Osteocyte (in vitro differentiated cells): ENCODE results near the gene SPINDOC. TPM values are rescaled to one million over a fixed set of nuclear protein-coding genes. Genes with fewer than 3 reads are reported as not detected.

Source experiments
- DNase-seq: peaks from one replicate; pipeline ENCODE4 v3.0.0; 2021; ENCODE audit warnings: mixed read lengths; ENCODE audit not compliant: unreplicated experiment; ENCODE audit errors: extremely low spot score
- H3K27ac Mint-ChIP-seq: one replicate; pipeline ENCODE4 v1.8.0; 2021; ENCODE audit warnings: mild to moderate bottlenecking, mixed read lengths; ENCODE audit not compliant: unreplicated experiment
- H3K27me3 Mint-ChIP-seq: one replicate; pipeline ENCODE4 v1.8.0; 2021; ENCODE audit warnings: mixed read lengths; ENCODE audit not compliant: unreplicated experiment
- H3K36me3 Mint-ChIP-seq: one replicate; pipeline ENCODE4 v1.8.0; 2021; ENCODE audit warnings: mixed read lengths; ENCODE audit not compliant: unreplicated experiment
- H3K4me1 Mint-ChIP-seq: one replicate; pipeline ENCODE4 v1.8.0; 2021; ENCODE audit warnings: mixed read lengths; ENCODE audit not compliant: unreplicated experiment
- H3K4me3 Mint-ChIP-seq: one replicate; pipeline ENCODE4 v1.8.0; 2021; ENCODE audit warnings: mild to moderate bottlenecking, moderate library complexity, mixed read lengths; ENCODE audit not compliant: unreplicated experiment
- H3K9me3 Mint-ChIP-seq: one replicate; pipeline ENCODE4 v1.8.0; 2021; ENCODE audit warnings: mixed read lengths; ENCODE audit not compliant: unreplicated experiment
- total RNA-seq: library from RNA; stranded (reverse); gene quantifications from 2 replicates; pipeline ENCODE4 v1.2.1, GENCODE V29; 2021
- TF ChIP-seq, protein P1 (sequence below): fragments of 200-600 bp; sonication (generic); IDR thresholded peaks from 2 replicates; pipeline ENCODE4 v1.5.0; 2021; ENCODE audit warnings: antibody characterized with exemption, mild to moderate bottlenecking, moderate library complexity

The SPINDOC gene
- total RNA-seq, 1 donor from 2014 or later: 33.5 TPM

DNA sequence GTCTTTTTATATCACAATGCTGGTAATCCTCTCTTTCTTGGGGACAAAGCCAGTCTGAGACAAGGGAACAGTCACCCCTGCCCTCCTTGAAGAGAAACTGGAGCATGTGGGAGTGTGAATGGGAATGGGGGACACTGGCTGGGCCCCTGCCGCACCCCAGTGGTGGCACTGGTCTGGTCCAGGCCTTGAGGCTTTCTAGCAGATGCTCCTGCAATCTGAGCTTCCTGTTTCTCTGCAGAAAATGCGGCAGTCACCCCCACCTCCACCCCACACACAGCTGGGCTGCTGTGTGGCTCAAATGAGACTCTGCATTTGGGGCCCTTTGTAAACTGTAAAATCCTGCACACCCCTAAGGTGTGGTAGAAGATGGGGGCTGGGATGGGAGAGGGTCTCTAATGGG lies 19.1 kb downstream of the SPINDOC start:
- no peak for DNase-seq

DNA sequence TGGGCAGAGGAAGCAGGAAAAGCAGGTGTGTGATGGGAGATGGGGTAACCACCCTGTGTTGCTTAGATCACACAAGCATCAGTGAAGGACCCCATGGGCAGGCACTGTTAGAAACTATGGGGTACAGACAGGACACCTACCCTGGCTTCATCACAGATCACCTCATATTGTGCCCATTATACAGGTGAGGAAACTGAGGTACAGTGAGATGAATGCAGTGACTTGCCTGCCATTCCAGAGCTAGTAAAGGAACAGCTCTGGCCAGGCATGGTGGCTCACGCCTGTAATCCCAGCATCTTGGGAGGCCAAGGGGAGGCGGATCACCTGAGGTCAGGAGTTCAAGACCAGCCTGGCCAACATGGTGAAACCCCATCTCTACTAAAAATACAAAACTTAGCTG lies 19.8 kb downstream of the SPINDOC start:
- H3K27ac Mint-ChIP-seq: no peak overlapping the region
- no peaks in the 10 kb centered on the region for H3K9me3 Mint-ChIP-seq
- no peak overlapping the region for H3K4me3 Mint-ChIP-seq
- TF ChIP-seq, protein P1, sequence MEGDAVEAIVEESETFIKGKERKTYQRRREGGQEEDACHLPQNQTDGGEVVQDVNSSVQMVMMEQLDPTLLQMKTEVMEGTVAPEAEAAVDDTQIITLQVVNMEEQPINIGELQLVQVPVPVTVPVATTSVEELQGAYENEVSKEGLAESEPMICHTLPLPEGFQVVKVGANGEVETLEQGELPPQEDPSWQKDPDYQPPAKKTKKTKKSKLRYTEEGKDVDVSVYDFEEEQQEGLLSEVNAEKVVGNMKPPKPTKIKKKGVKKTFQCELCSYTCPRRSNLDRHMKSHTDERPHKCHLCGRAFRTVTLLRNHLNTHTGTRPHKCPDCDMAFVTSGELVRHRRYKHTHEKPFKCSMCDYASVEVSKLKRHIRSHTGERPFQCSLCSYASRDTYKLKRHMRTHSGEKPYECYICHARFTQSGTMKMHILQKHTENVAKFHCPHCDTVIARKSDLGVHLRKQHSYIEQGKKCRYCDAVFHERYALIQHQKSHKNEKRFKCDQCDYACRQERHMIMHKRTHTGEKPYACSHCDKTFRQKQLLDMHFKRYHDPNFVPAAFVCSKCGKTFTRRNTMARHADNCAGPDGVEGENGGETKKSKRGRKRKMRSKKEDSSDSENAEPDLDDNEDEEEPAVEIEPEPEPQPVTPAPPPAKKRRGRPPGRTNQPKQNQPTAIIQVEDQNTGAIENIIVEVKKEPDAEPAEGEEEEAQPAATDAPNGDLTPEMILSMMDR: no peak
- DNase-seq: no peak
- no peaks in the 10 kb centered on the region for H3K27me3 Mint-ChIP-seq
- H3K4me1 Mint-ChIP-seq: peaks cover 1% of the 10 kb centered on the region
- no peaks in the 10 kb centered on the region for H3K36me3 Mint-ChIP-seq

More for the DNA sequence above, 19.1 kb downstream of the SPINDOC start:
- H3K9me3 Mint-ChIP-seq: no peaks in the 10 kb centered on the region
- H3K4me3 Mint-ChIP-seq: no peak overlapping the region
- H3K27ac Mint-ChIP-seq: no peak overlapping the region
- peaks cover 2% of the 10 kb centered on the region for H3K36me3 Mint-ChIP-seq
- TF ChIP-seq, protein P1: no peak
- H3K27me3 Mint-ChIP-seq: no peaks in the 10 kb centered on the region
- H3K4me1 Mint-ChIP-seq: peaks cover 1% of the 10 kb centered on the region

DNA sequence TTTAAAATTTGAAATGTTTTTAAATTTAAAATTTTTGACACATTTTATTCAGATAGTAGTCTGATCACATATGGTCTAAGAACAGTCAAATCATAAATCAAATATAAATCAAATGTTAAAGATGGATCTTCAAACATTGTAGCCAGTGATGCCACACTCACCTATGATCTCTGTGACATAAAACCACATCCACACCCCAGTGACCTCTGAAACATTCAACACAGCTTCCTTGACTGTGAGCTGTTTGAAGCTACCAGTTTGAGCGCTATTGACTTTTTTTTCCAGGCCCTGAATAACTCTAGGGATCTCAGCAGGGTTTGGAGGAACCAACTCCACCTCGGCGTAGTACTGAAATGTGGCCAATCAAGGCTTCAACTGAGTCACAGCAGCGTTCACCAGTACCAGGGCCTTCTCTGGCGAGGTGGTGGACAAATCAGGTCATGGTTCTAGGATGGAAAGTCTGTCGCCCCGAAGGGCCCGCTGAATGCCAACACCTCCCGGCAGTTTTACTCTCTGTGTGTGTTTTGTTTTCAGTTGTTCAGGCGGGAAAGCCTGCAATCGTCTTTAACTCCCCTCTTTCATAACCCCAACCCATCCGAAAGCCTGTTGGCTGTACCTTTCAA lies 21.4 kb downstream of the SPINDOC start:
- H3K27me3 Mint-ChIP-seq: no peaks in the 10 kb centered on the region
- TF ChIP-seq, protein P1: no peak
- no peak overlapping the region for H3K27ac Mint-ChIP-seq
- DNase-seq: no peak
- H3K9me3 Mint-ChIP-seq: no peaks in the 10 kb centered on the region
- H3K4me3 Mint-ChIP-seq: no peak overlapping the region
- peaks cover 5% of the 10 kb centered on the region for H3K4me1 Mint-ChIP-seq
- no peaks in the 10 kb centered on the region for H3K36me3 Mint-ChIP-seq

DNA sequence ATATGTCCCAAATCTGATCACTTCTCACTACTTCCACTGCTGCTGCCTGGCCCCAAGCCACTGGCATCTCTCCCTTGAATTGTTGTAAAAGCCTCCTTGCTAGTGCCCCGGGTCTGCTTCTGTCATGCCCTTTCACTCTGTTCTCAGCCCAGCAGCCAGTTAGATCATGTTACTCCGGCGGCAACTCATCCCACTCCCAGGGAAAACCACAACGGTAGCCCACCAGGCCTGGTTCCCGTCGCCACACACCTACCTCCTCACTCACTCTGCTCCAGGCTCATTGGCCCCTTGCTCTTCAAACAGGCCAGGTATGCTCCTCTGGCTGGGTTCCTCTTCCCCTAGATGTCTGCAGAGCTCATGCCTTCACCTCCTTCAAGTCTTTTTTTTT lies 21.9 kb downstream of the SPINDOC start:
- no peak for DNase-seq
- no peaks in the 10 kb centered on the region for H3K36me3 Mint-ChIP-seq
- H3K4me1 Mint-ChIP-seq: peaks cover 8% of the 10 kb centered on the region
- no peak overlapping the region for H3K4me3 Mint-ChIP-seq
- H3K27ac Mint-ChIP-seq: no peak overlapping the region
- H3K9me3 Mint-ChIP-seq: no peaks in the 10 kb centered on the region
- no peaks in the 10 kb centered on the region for H3K27me3 Mint-ChIP-seq
- TF ChIP-seq, protein P1: no peak

DNA sequence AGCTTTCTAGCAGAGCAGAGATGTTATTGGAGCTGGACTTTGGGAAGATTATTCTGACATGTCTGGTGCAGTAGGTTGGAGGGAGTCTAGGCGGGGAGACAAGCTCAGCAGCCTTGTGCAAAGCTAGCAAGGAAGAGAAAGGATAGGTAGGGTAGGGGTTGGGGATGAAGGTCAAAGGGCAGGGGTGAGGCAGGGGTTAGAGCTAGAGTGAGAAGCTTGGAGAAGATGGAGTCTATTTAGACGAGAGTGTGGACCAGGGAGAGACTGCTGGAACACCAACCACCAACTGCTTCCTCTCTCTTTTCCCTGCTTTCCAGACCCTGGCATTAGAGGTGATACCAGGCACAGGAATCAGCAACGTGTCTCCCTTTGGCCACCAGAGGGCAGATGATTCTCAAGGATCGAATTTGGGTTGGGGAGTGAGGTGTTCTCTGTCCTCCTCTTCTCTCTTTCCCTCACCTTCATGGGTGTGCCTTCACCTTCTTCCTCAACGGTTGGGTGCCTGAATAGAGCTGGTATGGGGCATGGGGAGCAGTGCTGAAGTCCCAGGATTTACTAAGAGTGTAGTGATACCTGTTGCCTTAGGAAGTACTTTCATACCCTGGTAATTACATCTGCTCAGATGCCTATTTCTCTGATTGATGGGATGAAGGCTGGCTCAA lies 23.9 kb downstream of the SPINDOC start:
- H3K27ac Mint-ChIP-seq: no peak overlapping the region
- TF ChIP-seq, protein P1: peak; percentile 88
- H3K4me1 Mint-ChIP-seq: peaks cover 28% of the 10 kb centered on the region
- H3K9me3 Mint-ChIP-seq: no peaks in the 10 kb centered on the region
- no peak overlapping the region for H3K4me3 Mint-ChIP-seq
- H3K27me3 Mint-ChIP-seq: no peaks in the 10 kb centered on the region
- DNase-seq: peak; percentile 90
- H3K36me3 Mint-ChIP-seq: no peaks in the 10 kb centered on the region
